Activated CD8-positive, alpha-beta memory T cell treated with anti-CD3 and anti-CD28 coated beads for 36 hours (primary cell): ENCODE results near the gene ATXN1. TPM values are rescaled to one million over a fixed set of nuclear protein-coding genes. Genes with fewer than 3 reads are reported as not detected.

Experiments used
- CTCF ChIA-PET: fragments of 350-600 bp; sonication (Branson Sonifier 250); formaldehyde crosslinking; loops from one replicate; lab custom pipeline; 2021; ENCODE audit warnings: antibody characterized with exemption; lab: Charles Lee
- POLR2A ChIA-PET: fragments of 350-600 bp; sonication (Branson Sonifier 250); formaldehyde crosslinking; loops from one replicate; lab custom pipeline; 2021; ENCODE audit warnings: antibody characterized with exemption; lab: Charles Lee
- total RNA-seq, 2 experiments: library from RNA; stranded (reverse); gene quantifications; one replicate each; pipeline ENCODE4 v1.2.3, GENCODE V29; 2021

ATXN1 gene
- total RNA-seq, 2 experiments from 2014 or later, result 75.0 to 85.3 TPM

GRCh38 chr6:16658348-16659034 lies 102.8 kb downstream of the ATXN1 start:
- POLR2A ChIA-PET, result interaction anchor here (0.5 to 2.3 kb wide), 7 partner anchors 11 to 245 kb away, joined by 3 to 17 read pairs (median 4); partner anchors contain the start of gene ATXN1

GRCh38 chr6:16657768-16658167 lies 103.5 kb downstream of the ATXN1 start:
- ChIA-PET POLR2A (interaction anchor here (0.8 to 2.3 kb wide), 6 partner anchors 11 to 244 kb away, joined by 3 to 17 read pairs (median 4); partner anchors contain the start of gene ATXN1), CTCF (interaction anchor here (0.6 to 1.3 kb wide), 8 partner anchors 11 to 145 kb away, joined by 3 to 6 read pairs (median 4); no protein-coding TSS in a partner anchor)

More at GRCh38 chr6:16658348-16659034, 102.8 kb downstream of the ATXN1 start:
- CTCF ChIA-PET, result interaction anchor here (0.6 to 2.1 kb wide), 10 partner anchors 10 to 146 kb away, joined by 3 to 6 read pairs (median 4); no protein-coding TSS in a partner anchor

- CTCF ChIA-PET, result no interaction called here
- POLR2A ChIA-PET, result interaction anchor here (0.7 kb wide), 2 partner anchors 103 to 183 kb away, joined by 8 to 12 read pairs; no protein-coding TSS in a partner anchor
These were observed 104.8 kb downstream of the ATXN1 start for GRCh38 chr6:16656451-16656850.

GRCh38 chr6:16654701-16655100 lies 106.6 kb downstream of the ATXN1 start:
- CTCF ChIA-PET, result interaction anchor here (0.6 to 1.3 kb wide), 2 partner anchors 19 to 44 kb away, joined by 4 to 5 read pairs; no protein-coding TSS in a partner anchor
- POLR2A ChIA-PET, result interaction anchor here (0.6 to 1.0 kb wide), 2 partner anchors 44 to 113 kb away, joined by 4 to 13 read pairs; no protein-coding TSS in a partner anchor

- POLR2A ChIA-PET, result no interaction called here
These were observed 108.0 kb downstream of the ATXN1 start for GRCh38 chr6:16653226-16653625.

GRCh38 chr6:16651871-16652270 lies 109.4 kb downstream of the ATXN1 start:
- ChIA-PET POLR2A (interaction anchor here (0.6 to 0.7 kb wide), 3 partner anchors 47 to 60 kb away, joined by 4 to 6 read pairs (median 4); no protein-coding TSS in a partner anchor), CTCF (interaction anchor here (1.5 kb wide), 1 partner anchor 335 kb away, joined by 4 read pairs; no protein-coding TSS in a partner anchor)

More at GRCh38 chr6:16653226-16653625, 108.0 kb downstream of the ATXN1 start:
- CTCF ChIA-PET, result interaction anchor here (1.2 kb wide), 1 partner anchor 110 kb away, joined by 3 read pairs; no protein-coding TSS in a partner anchor

- POLR2A ChIA-PET, result no interaction called here
- CTCF ChIA-PET, result no interaction called here
These were observed 111.4 kb downstream of the ATXN1 start for GRCh38 chr6:16649890-16650289.

GRCh38 chr6:16649241-16649640 lies 112.0 kb downstream of the ATXN1 start:
- ChIA-PET POLR2A (interaction anchor here (0.5 kb wide), 1 partner anchor 110 kb away, joined by 3 read pairs; no protein-coding TSS in a partner anchor), CTCF (no interaction called here)

- POLR2A ChIA-PET, result no interaction called here
- CTCF ChIA-PET, result no interaction called here
These were observed 113.3 kb downstream of the ATXN1 start for GRCh38 chr6:16648003-16648402.

GRCh38 chr6:16647422-16647821 lies 113.8 kb downstream of the ATXN1 start:
- ChIA-PET CTCF (no interaction called here), POLR2A (no interaction called here)

GRCh38 chr6:16644540-16645250 lies 116.6 kb downstream of the ATXN1 start:
- ChIA-PET CTCF (no interaction called here), POLR2A (no interaction called here)

GRCh38 chr6:16639684-16640480 lies 121.4 kb downstream of the ATXN1 start:
- ChIA-PET CTCF (interaction anchor here (0.7 to 1.5 kb wide), 2 partner anchors 15 to 87 kb away, joined by 3 read pairs; no protein-coding TSS in a partner anchor), POLR2A (interaction anchor here (0.7 kb wide), 1 partner anchor 110 kb away, joined by 4 read pairs; no protein-coding TSS in a partner anchor)

- ChIA-PET POLR2A (no interaction called here), CTCF (interaction anchor here (0.7 kb wide), 1 partner anchor 224 kb away, joined by 3 read pairs; no protein-coding TSS in a partner anchor)
These were observed 123.6 kb downstream of the ATXN1 start for GRCh38 chr6:16637635-16638034.

GRCh38 chr6:16635810-16636602 lies 125.3 kb downstream of the ATXN1 start:
- ChIA-PET POLR2A (no interaction called here), CTCF (interaction anchor here (1.0 kb wide), 1 partner anchor 22 kb away, joined by 5 read pairs; no protein-coding TSS in a partner anchor)

GRCh38 chr6:16635291-16635809 lies 125.9 kb downstream of the ATXN1 start:
- CTCF ChIA-PET, result interaction anchor here (1.1 kb wide), 1 partner anchor 11 kb away, joined by 3 read pairs; no protein-coding TSS in a partner anchor

GRCh38 chr6:16634855-16635254 lies 126.4 kb downstream of the ATXN1 start:
- CTCF ChIA-PET, result interaction anchor here (1.1 to 1.2 kb wide), 2 partner anchors 10 to 13 kb away, joined by 3 read pairs; no protein-coding TSS in a partner anchor
- POLR2A ChIA-PET, result no interaction called here

More at GRCh38 chr6:16635291-16635809, 125.9 kb downstream of the ATXN1 start:
- POLR2A ChIA-PET, result no interaction called here

- POLR2A ChIA-PET, result no interaction called here
These were observed 127.3 kb downstream of the ATXN1 start for GRCh38 chr6:16633961-16634360.

More at GRCh38 chr6:16633961-16634360, 127.3 kb downstream of the ATXN1 start:
- CTCF ChIA-PET, result interaction anchor here (1.2 kb wide), 1 partner anchor 12 kb away, joined by 3 read pairs; no protein-coding TSS in a partner anchor
